GM06990 (cell line): Measurements from ENCODE around the gene VIT.

Experiments used
- DNase-seq: peaks from one replicate; pipeline ENCODE4 v3.0.0-alpha.2; 2011; ENCODE audit not compliant: insufficient read length; ENCODE audit errors: extremely low read depth
- H3K27me3 ChIP-seq: replicated peaks from 2 replicates; pipeline ENCODE4 v1.6.0; 2011; ENCODE audit warnings: low read length; ENCODE audit not compliant: control insufficient read depth, insufficient read depth
- H3K36me3 ChIP-seq: 2 replicates; pipeline ENCODE4 v1.5.1; 2011; ENCODE audit warnings: low read length; ENCODE audit not compliant: control insufficient read depth, insufficient read depth
- H3K4me3 ChIP-seq: replicated peaks from 2 replicates; pipeline ENCODE4 v1.5.1; 2011; ENCODE audit warnings: low read depth, mild to moderate bottlenecking, control low read depth, low read length
- CTCF ChIP-seq: IDR thresholded peaks from 2 replicates; pipeline ENCODE4 v1.5.1; 2011; ENCODE audit warnings: low read length, control low read depth, mild to moderate bottlenecking, inconsistent platforms; ENCODE audit not compliant: insufficient read depth, poor library complexity, severe bottlenecking

The VIT gene

GRCh38 chr2:36775261-36775660 lies 78.8 kb downstream of the VIT start:
- no peak overlapping the region for H3K4me3 ChIP-seq
- TF ChIP-seq CTCF = no peak
- no peaks in the 10 kb centered on the region for H3K36me3 ChIP-seq
- no peak for DNase-seq
- H3K27me3 ChIP-seq = no peaks in the 10 kb centered on the region

- H3K36me3 ChIP-seq = no peaks in the 10 kb centered on the region
- no peaks in the 10 kb centered on the region for H3K27me3 ChIP-seq
- DNase-seq = no peak
- H3K4me3 ChIP-seq = no peak overlapping the region
- no peak for TF ChIP-seq CTCF
Measured at GRCh38 chr2:36775806-36776205, 79.3 kb downstream of the VIT start.

GRCh38 chr2:36777272-36777671 lies 80.8 kb downstream of the VIT start:
- no peak for DNase-seq
- H3K4me3 ChIP-seq = no peak overlapping the region

GRCh38 chr2:36777788-36778187 lies 81.3 kb downstream of the VIT start:
- no peak for TF ChIP-seq CTCF
- H3K4me3 ChIP-seq = no peak overlapping the region
- no peak for DNase-seq
- H3K36me3 ChIP-seq = no peaks in the 10 kb centered on the region
- no peaks in the 10 kb centered on the region for H3K27me3 ChIP-seq

More at GRCh38 chr2:36777272-36777671, 80.8 kb downstream of the VIT start:
- no peaks in the 10 kb centered on the region for H3K36me3 ChIP-seq
- no peak for TF ChIP-seq CTCF
- no peaks in the 10 kb centered on the region for H3K27me3 ChIP-seq

- no peak for DNase-seq
- no peak for TF ChIP-seq CTCF
- H3K4me3 ChIP-seq = no peak overlapping the region
- no peaks in the 10 kb centered on the region for H3K36me3 ChIP-seq
- H3K27me3 ChIP-seq = no peaks in the 10 kb centered on the region
Measured at GRCh38 chr2:36779462-36779861, 83.0 kb downstream of the VIT start.

- DNase-seq = no peak
Measured at GRCh38 chr2:36780231-36780839, 83.8 kb downstream of the VIT start.

More at GRCh38 chr2:36780231-36780839, 83.8 kb downstream of the VIT start:
- Histone ChIP-seq H3K36me3 (no peaks in the 10 kb centered on the region), H3K27me3 (no peaks in the 10 kb centered on the region), H3K4me3 (no peak overlapping the region)
- TF ChIP-seq CTCF = peak; percentile 72
